Measurements from ENCODE around the gene ATG101.
A peak's percentile ranks its signal among the peaks of the same experiment; 100 is the strongest.

Gene ATG101

DNA sequence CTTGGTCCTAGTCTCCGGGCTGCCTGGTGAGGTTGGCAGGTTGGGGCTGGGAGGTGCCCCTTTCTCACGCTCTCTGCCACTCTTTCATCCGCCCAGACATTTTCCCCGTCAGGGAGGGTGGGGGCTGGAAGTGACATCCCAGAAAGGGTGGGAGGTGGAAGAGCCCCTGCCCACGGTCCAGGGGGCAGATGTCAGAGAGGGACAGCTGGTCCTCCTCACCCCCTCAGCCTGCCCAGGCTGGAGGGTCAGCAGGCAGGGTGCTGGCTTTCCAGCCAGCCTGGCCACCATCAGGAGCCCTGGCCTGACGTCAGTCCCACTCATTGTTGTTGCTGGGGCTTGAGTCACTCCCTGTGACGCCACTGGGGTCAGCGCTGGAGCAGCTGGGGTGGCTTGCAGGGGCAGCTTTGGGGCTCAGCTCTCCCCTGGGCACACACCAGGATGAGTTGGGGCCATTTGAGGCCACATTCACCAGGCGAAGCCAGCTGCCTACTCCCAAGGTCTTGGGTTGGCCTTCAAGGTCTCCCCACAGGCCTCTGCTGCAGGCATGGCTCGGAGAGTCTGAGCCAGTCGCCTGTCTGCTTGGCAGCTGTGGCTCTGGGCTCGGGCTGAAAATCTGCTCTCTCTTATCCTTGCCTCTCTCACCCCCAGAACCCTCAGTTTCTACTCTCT lies 5.7 kb upstream of the ATG101 start:
- TF ChIP-seq, protein P1, sequence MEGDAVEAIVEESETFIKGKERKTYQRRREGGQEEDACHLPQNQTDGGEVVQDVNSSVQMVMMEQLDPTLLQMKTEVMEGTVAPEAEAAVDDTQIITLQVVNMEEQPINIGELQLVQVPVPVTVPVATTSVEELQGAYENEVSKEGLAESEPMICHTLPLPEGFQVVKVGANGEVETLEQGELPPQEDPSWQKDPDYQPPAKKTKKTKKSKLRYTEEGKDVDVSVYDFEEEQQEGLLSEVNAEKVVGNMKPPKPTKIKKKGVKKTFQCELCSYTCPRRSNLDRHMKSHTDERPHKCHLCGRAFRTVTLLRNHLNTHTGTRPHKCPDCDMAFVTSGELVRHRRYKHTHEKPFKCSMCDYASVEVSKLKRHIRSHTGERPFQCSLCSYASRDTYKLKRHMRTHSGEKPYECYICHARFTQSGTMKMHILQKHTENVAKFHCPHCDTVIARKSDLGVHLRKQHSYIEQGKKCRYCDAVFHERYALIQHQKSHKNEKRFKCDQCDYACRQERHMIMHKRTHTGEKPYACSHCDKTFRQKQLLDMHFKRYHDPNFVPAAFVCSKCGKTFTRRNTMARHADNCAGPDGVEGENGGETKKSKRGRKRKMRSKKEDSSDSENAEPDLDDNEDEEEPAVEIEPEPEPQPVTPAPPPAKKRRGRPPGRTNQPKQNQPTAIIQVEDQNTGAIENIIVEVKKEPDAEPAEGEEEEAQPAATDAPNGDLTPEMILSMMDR (conservative IDR thresholded peaks at IDR 0.05; ENCODE audit: low read length) = no peak
- no peak overlapping the region for H3K4me3 ChIP-seq (ENCODE audit: low read length)
- peak; percentile 75 for DNase-seq (ENCODE audit: low read depth)

GRCh38 chr12:52066346-52067080 lies 3.3 kb upstream of the ATG101 start:
- DNase-seq (ENCODE audit: low read depth) = no peak
- no peak overlapping the region for H3K4me3 ChIP-seq (ENCODE audit: low read length)
- TF ChIP-seq, protein P1 (conservative IDR thresholded peaks at IDR 0.05; ENCODE audit: low read length) = no peak

DNA sequence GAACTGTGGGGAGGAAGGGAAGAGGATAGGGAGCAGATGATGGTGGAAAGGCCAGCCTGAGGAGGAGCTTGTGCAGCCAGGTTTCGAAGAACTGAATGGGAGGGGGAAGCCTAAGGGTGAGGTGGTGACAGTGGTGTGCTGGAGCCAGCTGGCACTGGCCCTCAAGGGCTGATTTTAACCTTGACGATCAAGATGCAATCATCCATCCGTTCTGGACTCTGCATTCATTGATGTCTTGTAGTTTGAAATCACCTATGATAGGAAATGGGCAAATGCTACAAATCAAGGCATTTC lies 2.8 kb upstream of the ATG101 start:
- TF ChIP-seq, protein P1 (conservative IDR thresholded peaks at IDR 0.05; ENCODE audit: low read length) = no peak
- no peak for DNase-seq (ENCODE audit: low read depth)
- H3K4me3 ChIP-seq (ENCODE audit: low read length) = no peak overlapping the region

GRCh38 chr12:52070185-52070925 lies 577 bp downstream of the ATG101 start:
- TF ChIP-seq, protein P1 (conservative IDR thresholded peaks at IDR 0.05; ENCODE audit: low read length) = no peak
- DNase-seq (ENCODE audit: low read depth) = no peak
- peak overlapping the region; percentile 99 for H3K4me3 ChIP-seq (ENCODE audit: low read length)

GRCh38 chr12:52073531-52074381 lies 4.0 kb downstream of the ATG101 start:
- TF ChIP-seq, protein P1 (conservative IDR thresholded peaks at IDR 0.05; ENCODE audit: low read length) = no peak
- H3K4me3 ChIP-seq (ENCODE audit: low read length) = no peak overlapping the region
- peak; percentile 81 for DNase-seq (ENCODE audit: low read depth)

- DNase-seq (ENCODE audit: low read depth) = no peak
- TF ChIP-seq, protein P1 (conservative IDR thresholded peaks at IDR 0.05; ENCODE audit: low read length) = no peak
- H3K4me3 ChIP-seq (ENCODE audit: low read length) = no peak overlapping the region
Measured at GRCh38 chr12:52074971-52075724, 5.4 kb downstream of the ATG101 start.
